Measurements from ENCODE around the gene LPAR1. TPM values are rescaled to one million over a fixed set of nuclear protein-coding genes. Genes with fewer than 3 reads are reported as not detected.

LPAR1 gene
- total RNA-seq, 4 donors from 2014 or later: 51.1 to 123 (median 72.1) TPM

DNA sequence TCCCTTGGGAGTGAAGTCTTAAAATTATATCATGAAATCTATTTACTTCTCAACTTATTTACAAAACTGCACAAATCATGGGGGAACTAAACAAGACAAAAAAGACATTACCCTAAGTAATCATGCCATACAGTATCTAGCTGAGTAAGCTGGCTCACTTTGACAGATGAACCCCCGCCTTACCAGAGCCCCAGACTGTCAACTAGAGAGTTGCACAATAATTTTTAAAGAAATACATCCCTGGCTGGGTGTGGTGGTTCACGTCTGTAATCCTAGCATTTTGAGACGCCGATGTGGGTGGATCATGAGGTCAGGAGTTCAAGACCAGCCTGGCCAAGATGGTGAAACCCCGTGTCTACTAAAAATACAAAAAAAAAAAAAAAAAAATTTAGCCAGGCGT, 62.3 kb downstream of the LPAR1 start:
- TF ChIP-seq CTCF (IDR thresholded peaks at IDR 0.05; ENCODE audit: low read depth): no peak

DNA sequence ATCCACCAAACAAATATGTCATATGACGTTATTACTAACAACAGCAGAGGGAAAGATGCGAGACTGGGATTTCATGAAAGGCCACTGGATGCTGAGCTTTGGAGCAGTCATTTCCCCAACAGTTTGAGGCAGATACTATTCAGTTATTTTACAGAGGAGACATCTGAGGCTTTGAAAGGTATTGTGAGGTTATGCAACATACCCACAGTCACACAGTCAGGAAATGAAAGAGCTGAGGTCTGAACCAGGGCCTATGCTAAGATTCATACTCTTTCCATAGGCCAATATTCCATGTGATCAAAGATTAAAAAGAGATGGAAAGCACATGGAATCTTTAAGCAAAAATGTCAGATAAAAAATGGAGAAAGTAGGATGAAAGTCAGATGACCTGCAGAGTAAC, 63.0 kb downstream of the LPAR1 start:
- no peak for TF ChIP-seq CTCF (IDR thresholded peaks at IDR 0.05; ENCODE audit: low read depth)

DNA sequence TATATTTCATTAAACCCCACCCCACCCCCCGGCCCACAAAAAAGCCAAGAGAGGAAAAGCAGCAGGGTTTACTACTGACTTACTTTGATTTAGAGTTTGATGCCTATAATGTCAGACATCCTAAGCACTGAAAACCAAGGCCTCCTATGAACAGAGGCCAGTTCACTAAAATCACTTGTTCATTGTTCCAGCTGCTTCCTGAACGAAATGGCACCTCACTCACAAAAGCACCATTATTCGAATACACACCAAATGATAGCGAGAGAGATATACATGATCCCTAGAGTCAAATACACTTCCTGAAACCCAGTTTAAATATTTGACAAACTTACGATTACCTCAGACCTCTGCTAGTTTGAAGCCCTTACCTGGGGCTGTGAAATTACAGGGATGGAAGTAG, 66.6 kb downstream of the LPAR1 start:
- no peak for TF ChIP-seq CTCF (IDR thresholded peaks at IDR 0.05; ENCODE audit: low read depth)

DNA sequence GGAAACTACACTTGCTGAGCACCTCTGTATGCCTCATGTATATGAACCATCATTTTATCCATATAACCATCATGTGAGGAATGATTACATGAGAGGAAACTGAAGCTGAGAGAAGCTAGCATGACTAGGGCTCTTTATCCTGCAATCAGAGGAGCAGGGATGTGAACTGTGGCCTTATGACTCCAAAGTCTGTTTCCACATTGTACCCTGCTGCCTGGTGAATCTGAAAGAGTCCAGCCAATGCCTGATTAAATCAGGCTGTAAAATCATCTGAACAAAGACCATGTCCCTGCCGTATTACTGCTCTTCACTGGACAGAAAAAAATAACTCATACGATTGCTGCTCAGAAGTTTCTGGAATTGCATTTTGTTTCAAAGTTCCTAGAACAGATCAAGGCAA, 67.0 kb downstream of the LPAR1 start:
- TF ChIP-seq CTCF (IDR thresholded peaks at IDR 0.05; ENCODE audit: low read depth): no peak

DNA sequence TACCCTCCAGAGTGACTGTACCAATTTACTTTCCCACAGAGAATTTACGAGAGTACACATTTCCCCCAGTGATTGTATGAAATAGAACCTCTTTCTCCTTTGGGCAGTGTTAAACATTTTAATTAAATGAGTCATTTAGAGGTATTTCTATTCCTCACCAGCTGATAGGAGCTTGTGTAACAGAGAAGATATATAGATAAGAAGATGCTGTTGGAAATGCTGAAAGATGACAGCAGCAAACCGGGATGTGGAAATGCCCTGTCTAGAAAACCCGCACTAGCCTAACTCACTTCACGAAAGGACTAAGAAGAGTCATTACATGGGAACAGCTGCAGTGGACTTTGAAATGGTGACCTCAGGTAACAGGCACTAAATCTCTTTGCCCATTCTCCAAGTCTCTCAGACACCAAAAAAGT, 68.3 kb downstream of the LPAR1 start:
- TF ChIP-seq CTCF (IDR thresholded peaks at IDR 0.05; ENCODE audit: low read depth): no peak

GRCh38 chr9:110968096-110968495, 70.2 kb downstream of the LPAR1 start:
- TF ChIP-seq CTCF (IDR thresholded peaks at IDR 0.05; ENCODE audit: low read depth): no peak

GRCh38 chr9:110967196-110967595, 71.1 kb downstream of the LPAR1 start:
- TF ChIP-seq CTCF (IDR thresholded peaks at IDR 0.05; ENCODE audit: low read depth): no peak

All from subcutaneous adipose tissue (tissue), 4 donors.